Neuron (in vitro differentiated cells): ENCODE results near the gene ZNF674.
"Not testable (repeated sequence)": the region's sequence is repeated elsewhere in the genome, so short reads cannot be mapped to it uniquely, and the experiment has no call there.

Experiments
- H2AFZ ChIP-seq: one replicate; pipeline ENCODE4 v1.6.1; 2013; ENCODE audit warnings: low read depth, mild to moderate bottlenecking, inconsistent platforms, low read length, moderate library complexity
- H3K27me3 ChIP-seq: one replicate; pipeline ENCODE4 v1.6.1; 2013; ENCODE audit warnings: low read length; ENCODE audit not compliant: insufficient read depth
- H3K36me3 ChIP-seq: one replicate; pipeline ENCODE4 v1.6.1; 2013; ENCODE audit warnings: low read length; ENCODE audit not compliant: insufficient read depth
- H3K4me1 ChIP-seq: one replicate; pipeline ENCODE4 v1.6.1; 2013; ENCODE audit warnings: low read length; ENCODE audit not compliant: insufficient read depth
- H3K4me3 ChIP-seq: 2 replicates; pipeline ENCODE4 v1.5.1; 2013; ENCODE audit warnings: mild to moderate bottlenecking, low read length, moderate library complexity
- H3K9me3 ChIP-seq: one replicate; pipeline ENCODE4 v1.6.1; 2013; ENCODE audit warnings: low read length

Gene ZNF674

GRCh38 chrX:46554942-46555341, 9.7 kb upstream of the ZNF674 start:
- Histone ChIP-seq H2AFZ (no peak overlapping the region), H3K4me1 (no peaks in the 10 kb centered on the region), H3K36me3 (no peaks in the 10 kb centered on the region), H3K9me3 (no peaks in the 10 kb centered on the region), H3K27me3 (no peaks in the 10 kb centered on the region), H3K4me3 (no peak overlapping the region)

DNA sequence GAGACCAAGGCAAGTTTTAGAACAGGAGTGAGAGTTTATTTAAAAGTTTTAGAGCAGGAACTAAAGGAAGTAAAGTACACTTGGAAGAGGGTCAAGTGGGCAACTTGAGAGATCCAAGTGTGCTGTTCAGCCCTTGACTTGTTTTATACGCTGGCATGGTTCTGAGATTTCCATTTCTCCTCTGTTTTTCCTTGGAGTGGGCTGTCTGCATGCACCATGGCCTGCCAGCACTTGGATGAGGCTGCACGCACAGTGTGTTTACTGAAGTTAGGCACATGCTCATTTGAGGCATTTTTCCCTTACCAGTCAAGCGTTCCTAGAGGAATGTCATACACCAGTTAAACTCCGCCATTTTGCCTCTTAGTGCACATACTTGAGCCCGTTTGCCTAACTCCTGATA, 8.7 kb upstream of the ZNF674 start:
- Histone ChIP-seq H3K27me3 (no peaks in the 10 kb centered on the region), H3K9me3 (no peaks in the 10 kb centered on the region), H2AFZ (no peak overlapping the region), H3K4me3 (no peak overlapping the region), H3K36me3 (no peaks in the 10 kb centered on the region), H3K4me1 (no peaks in the 10 kb centered on the region)

DNA sequence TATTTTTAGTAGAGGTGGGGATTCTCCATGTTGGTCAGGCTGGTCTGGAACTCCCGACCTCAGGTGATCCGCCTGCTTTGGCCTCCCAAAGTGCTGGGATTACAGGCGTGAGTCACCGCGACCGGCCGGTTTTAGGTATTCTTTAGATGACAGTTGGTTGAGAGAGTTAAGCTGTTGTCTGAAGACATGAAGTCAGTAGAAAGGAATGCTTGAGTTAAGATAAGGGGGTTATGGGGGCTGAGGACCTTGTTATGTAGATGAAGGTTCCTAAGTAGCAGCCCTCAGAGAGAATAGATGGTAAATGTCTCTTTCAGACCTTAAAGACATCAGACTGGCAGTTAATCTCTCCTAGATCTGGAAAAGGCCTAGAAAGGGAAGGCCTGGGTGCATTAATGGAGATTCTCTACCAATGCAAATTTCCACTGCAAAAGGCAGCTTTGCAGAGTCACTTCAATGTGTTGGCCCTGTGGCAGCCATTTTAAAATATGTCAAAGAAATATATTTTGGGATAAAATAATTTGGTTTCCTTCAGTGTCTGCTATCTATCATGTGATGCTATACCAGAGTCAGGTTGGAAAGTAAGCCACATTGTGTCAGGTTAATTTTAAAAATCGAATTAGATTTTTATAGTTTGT, 6.4 kb upstream of the ZNF674 start:
- Histone ChIP-seq H3K4me3 (no peak overlapping the region), H3K4me1 (peaks cover under 1% of the 10 kb centered on the region), H3K27me3 (no peaks in the 10 kb centered on the region), H3K9me3 (no peaks in the 10 kb centered on the region), H3K36me3 (no peaks in the 10 kb centered on the region), H2AFZ (no peak overlapping the region)

DNA sequence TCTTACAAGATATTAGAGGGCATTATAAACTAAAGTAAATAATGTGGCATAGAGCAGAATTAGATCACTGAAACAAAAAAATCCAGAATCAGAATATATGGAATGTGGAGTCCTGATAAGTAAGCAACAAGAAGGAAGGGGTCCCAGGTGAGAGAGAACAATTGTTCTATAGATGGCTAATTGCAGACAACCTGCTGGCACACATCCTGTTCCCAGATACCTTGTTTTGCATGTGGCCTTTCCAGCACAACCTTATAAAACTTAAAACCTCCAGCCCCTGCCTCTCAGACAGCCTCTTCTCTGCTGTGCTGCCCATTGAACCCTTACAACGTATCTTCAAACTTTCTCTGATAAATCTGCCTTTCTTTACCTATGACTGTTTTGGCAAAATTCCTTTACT, 4.7 kb upstream of the ZNF674 start:
- no peaks in the 10 kb centered on the region for H3K27me3 ChIP-seq
- H2AFZ ChIP-seq = no peak overlapping the region
- no peak overlapping the region for H3K4me3 ChIP-seq
- H3K4me1 ChIP-seq = peaks cover 6% of the 10 kb centered on the region
- H3K9me3 ChIP-seq = no peaks in the 10 kb centered on the region
- H3K36me3 ChIP-seq = no peaks in the 10 kb centered on the region

GRCh38 chrX:46547857-46548256, 2.6 kb upstream of the ZNF674 start:
- Histone ChIP-seq H3K4me3 (no peak overlapping the region), H3K9me3 (no peaks in the 10 kb centered on the region), H3K27me3 (no peaks in the 10 kb centered on the region), H3K36me3 (no peaks in the 10 kb centered on the region), H3K4me1 (peaks cover 6% of the 10 kb centered on the region), H2AFZ (no peak overlapping the region)

GRCh38 chrX:46544527-46544926, 694 bp downstream of the ZNF674 start:
- not testable (repeated sequence) for H3K36me3 ChIP-seq, H3K9me3 ChIP-seq, H3K4me1 ChIP-seq

DNA sequence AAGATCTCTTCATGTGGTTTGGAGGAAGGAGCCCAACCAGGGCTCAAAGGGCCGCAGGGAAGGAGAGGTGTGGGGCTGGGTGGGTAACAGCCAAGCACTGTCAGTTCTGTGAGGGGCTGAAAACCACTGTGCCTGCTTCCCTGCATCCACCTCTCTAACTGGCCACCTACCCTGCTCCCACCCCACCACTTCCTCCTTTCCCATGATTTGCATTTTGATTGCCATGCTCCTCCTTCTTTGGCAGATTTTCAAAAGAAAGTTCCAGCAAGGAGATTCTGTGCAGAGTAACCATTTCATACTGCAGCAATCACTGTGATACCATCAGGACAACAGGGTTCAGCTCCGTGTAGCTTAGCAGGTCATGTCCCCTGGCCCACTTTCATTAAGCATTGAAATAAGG, 1.8 kb downstream of the ZNF674 start:
- no peak overlapping the region for H3K4me3 ChIP-seq
- peaks cover 3% of the 10 kb centered on the region for H3K36me3 ChIP-seq
- H3K4me1 ChIP-seq = peaks cover 6% of the 10 kb centered on the region
- H3K9me3 ChIP-seq = no peaks in the 10 kb centered on the region
- H3K27me3 ChIP-seq = no peaks in the 10 kb centered on the region
- H2AFZ ChIP-seq = no peak overlapping the region

More at GRCh38 chrX:46544527-46544926, 694 bp downstream of the ZNF674 start:
- peak overlapping the region; percentile 95 for H3K4me3 ChIP-seq
- H3K27me3 ChIP-seq = not testable (repeated sequence)
- H2AFZ ChIP-seq = peak overlapping the region; percentile 31

DNA sequence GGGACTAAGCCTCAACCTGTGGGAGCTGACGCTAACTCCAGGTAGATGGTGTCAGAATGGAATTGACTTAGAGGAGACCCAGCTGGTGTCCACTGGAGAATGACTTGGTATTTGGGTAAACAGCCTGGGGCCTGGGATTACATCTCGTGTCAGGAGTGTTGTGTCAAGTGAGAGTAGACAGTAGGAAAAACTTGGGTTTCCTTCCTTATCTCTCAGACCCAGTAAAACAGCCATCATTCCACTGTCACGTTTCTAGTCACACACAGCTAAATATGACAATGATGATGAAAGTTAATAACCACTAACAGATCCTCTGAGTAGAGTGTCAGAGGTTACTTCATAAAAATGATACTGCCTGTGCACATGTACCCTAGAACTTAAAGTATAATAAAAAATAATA, 13.8 kb downstream of the ZNF674 start:
- H3K4me3 ChIP-seq = no peak overlapping the region
- H3K4me1 ChIP-seq = no peaks in the 10 kb centered on the region
- no peaks in the 10 kb centered on the region for H3K27me3 ChIP-seq
- no peaks in the 10 kb centered on the region for H3K36me3 ChIP-seq
- no peak overlapping the region for H2AFZ ChIP-seq
- H3K9me3 ChIP-seq = no peaks in the 10 kb centered on the region

- not testable (repeated sequence) for H3K36me3 ChIP-seq, H3K27me3 ChIP-seq, H3K9me3 ChIP-seq, H3K4me3 ChIP-seq, H2AFZ ChIP-seq, H3K4me1 ChIP-seq
Measured at GRCh38 chrX:46530404-46530908, 14.8 kb downstream of the ZNF674 start.

- not testable (repeated sequence) for H3K4me1 ChIP-seq, H3K27me3 ChIP-seq, H2AFZ ChIP-seq, H3K9me3 ChIP-seq, H3K36me3 ChIP-seq, H3K4me3 ChIP-seq
Measured at GRCh38 chrX:46529740-46530403, 15.3 kb downstream of the ZNF674 start.

GRCh38 chrX:46528640-46529039, 16.6 kb downstream of the ZNF674 start:
- H3K36me3 ChIP-seq, H3K4me3 ChIP-seq, H3K4me1 ChIP-seq, H3K27me3 ChIP-seq, H3K9me3 ChIP-seq, H2AFZ ChIP-seq: not testable (repeated sequence)

- Histone ChIP-seq H3K4me3 (no peak overlapping the region), H3K27me3 (no peaks in the 10 kb centered on the region), H3K4me1 (no peaks in the 10 kb centered on the region), H3K9me3 (peaks cover 7% of the 10 kb centered on the region), H3K36me3 (no peaks in the 10 kb centered on the region), H2AFZ (no peak overlapping the region)
Measured at GRCh38 chrX:46506076-46506475, 39.1 kb downstream of the ZNF674 start.

- Histone ChIP-seq H3K9me3 (peaks cover 18% of the 10 kb centered on the region), H3K36me3 (no peaks in the 10 kb centered on the region), H3K27me3 (no peaks in the 10 kb centered on the region), H3K4me3 (no peak overlapping the region), H3K4me1 (no peaks in the 10 kb centered on the region), H2AFZ (no peak overlapping the region)
Measured at GRCh38 chrX:46502848-46503247, 42.4 kb downstream of the ZNF674 start.

DNA sequence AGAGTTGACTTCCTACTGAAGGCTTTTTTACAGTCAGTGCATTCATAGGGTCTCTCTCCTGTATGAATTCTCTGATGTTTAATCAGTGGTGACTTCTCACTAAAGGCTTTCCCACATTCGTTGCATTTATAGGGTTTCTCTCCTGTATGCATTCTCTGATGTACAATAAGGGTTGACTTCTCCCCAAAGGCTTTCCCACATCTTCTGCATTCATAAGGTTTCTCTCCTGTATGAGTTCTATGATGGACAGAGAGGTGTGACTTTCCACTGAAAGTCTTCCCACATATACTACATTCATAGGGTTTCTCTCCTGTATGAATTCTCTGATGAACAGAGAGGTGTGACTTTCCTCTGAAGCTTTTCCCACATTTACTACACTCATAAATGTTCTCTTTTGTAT, 45.2 kb downstream of the ZNF674 start:
- Histone ChIP-seq H3K9me3 (peaks cover 18% of the 10 kb centered on the region), H3K36me3 (peaks cover 3% of the 10 kb centered on the region), H3K4me3 (no peak overlapping the region), H3K4me1 (no peaks in the 10 kb centered on the region), H2AFZ (no peak overlapping the region), H3K27me3 (no peaks in the 10 kb centered on the region)
